Fibroblast of lung (primary cell): Measurements from ENCODE around the gene SLF2. TPM values are rescaled to one million over a fixed set of nuclear protein-coding genes. Genes with fewer than 3 reads are reported as not detected.

Experiments used
- DNase-seq, 2 donors: peaks; one replicate each; pipeline versions ENCODE4 v3.0.0 to v3.0.0-alpha.2; 2010; ENCODE audit warnings: low read depth in 2 of 2
- H2AFZ ChIP-seq: 2 replicates; pipeline ENCODE4 v1.5.1; 2012; ENCODE audit warnings: low read length, control low read depth, inconsistent platforms
- H3K27ac ChIP-seq: 2 replicates; pipeline ENCODE4 v1.5.1; 2011; ENCODE audit warnings: low read length, control low read depth; ENCODE audit not compliant: insufficient read depth
- H3K27me3 ChIP-seq: 2 replicates; pipeline ENCODE4 v1.5.1; 2011; ENCODE audit warnings: mild to moderate bottlenecking, low read length; ENCODE audit not compliant: control insufficient read depth, insufficient read depth
- H3K36me3 ChIP-seq: 2 replicates; pipeline ENCODE4 v1.5.1; 2011; ENCODE audit warnings: low read length; ENCODE audit not compliant: control insufficient read depth, insufficient read depth
- H3K4me1 ChIP-seq: 2 replicates; pipeline ENCODE4 v1.5.1; 2011; ENCODE audit warnings: low read length; ENCODE audit not compliant: control insufficient read depth, insufficient read depth; ENCODE audit errors: extremely low read depth
- H3K4me2 ChIP-seq: 2 replicates; pipeline ENCODE4 v1.5.1; 2011; ENCODE audit warnings: low read length, control low read depth; ENCODE audit not compliant: insufficient read depth; ENCODE audit errors: extremely low read depth
- H3K4me3 ChIP-seq, 4 experiments: fragments of 200-600 bp in 1 of 4; sonication (generic) in 1 of 4; replicated peaks in 1 of 4; 2 replicates each; pipeline ENCODE4 v1.5.1; 2011 to 2016; ENCODE audit warnings: low read length in 4 of 4, low read depth in 3 of 4, mild to moderate bottlenecking in 3 of 4, control low read depth in 2 of 4, inconsistent platforms in 1 of 4, mixed read lengths in 1 of 4; ENCODE audit not compliant: insufficient read depth in 1 of 4; ENCODE audit errors: control extremely low read depth in 1 of 4
- H3K79me2 ChIP-seq: 2 replicates; pipeline ENCODE4 v1.5.1; 2012; ENCODE audit warnings: mild to moderate bottlenecking, low read length, inconsistent platforms; ENCODE audit not compliant: control insufficient read depth, insufficient read depth
- H3K9ac ChIP-seq: 2 replicates; pipeline ENCODE4 v1.5.1; 2011; ENCODE audit warnings: mild to moderate bottlenecking, low read length, control low read depth; ENCODE audit not compliant: insufficient read depth
- H3K9me3 ChIP-seq: 2 replicates; pipeline ENCODE4 v1.5.1; 2012; ENCODE audit warnings: low read depth, low read length; ENCODE audit not compliant: control insufficient read depth, insufficient read depth
- H4K20me1 ChIP-seq: 2 replicates; pipeline ENCODE4 v1.5.1; 2011; ENCODE audit warnings: low read length; ENCODE audit not compliant: control insufficient read depth, insufficient read depth; ENCODE audit errors: extremely low read depth
- EZH2 ChIP-seq: IDR thresholded peaks from 2 replicates; pipeline ENCODE4 v1.5.1; 2012; ENCODE audit warnings: low read length, control low read depth, mild to moderate bottlenecking; ENCODE audit errors: missing control alignments
- polyA plus RNA-seq, 2 donors: library from polyadenylated mRNA; depleted of rRNA in 1 of 2; stranded (reverse) in 1 of 2; unstranded in 1 of 2; fragments of >200 nt; gene quantifications; 2 replicates each; pipeline ENCODE4 v1.2.1, GENCODE V29; 2011 to 2012; ENCODE audit warnings: missing spikeins in 1 of 2
- total RNA-seq: library from RNA; depleted of rRNA; stranded (reverse); fragments of >200 nt; gene quantifications from 2 replicates; pipeline ENCODE4 v1.2.1, GENCODE V29; 2014
- TF ChIP-seq, protein P1 (sequence below), 2 donors: IDR thresholded peaks in 1 of 2; conservative IDR thresholded peaks in 1 of 2; 1 replicate in 1 of 2; 2 replicates in 1 of 2; pipeline ENCODE4 v1.5.1; 2011 to 2012; ENCODE audit warnings: low read length in 2 of 2, control low read depth in 1 of 2, inconsistent platforms in 1 of 2, low read depth in 1 of 2, mild to moderate bottlenecking in 1 of 2

Gene SLF2
- total and polyA plus RNA-seq, 2 donors (not counting 1 experiment from before 2014, with no cell fraction given): 16.6 to 32.5 TPM

- DNase-seq: no peak
- H3K4me2 ChIP-seq: no peak overlapping the region
- H3K4me1 ChIP-seq: no peaks in the 10 kb centered on the region
- no peak overlapping the region for H3K27ac ChIP-seq
- no peaks in the 10 kb centered on the region for H3K79me2 ChIP-seq
- H3K9me3 ChIP-seq: no peaks in the 10 kb centered on the region
- H3K4me3 ChIP-seq: no peak overlapping the region
- H4K20me1 ChIP-seq: no peaks in the 10 kb centered on the region
- peaks cover 22% of the 10 kb centered on the region for H3K27me3 ChIP-seq
- no peak overlapping the region for H2AFZ ChIP-seq
- TF ChIP-seq EZH2: peak; percentile 39
- TF ChIP-seq, protein P1, sequence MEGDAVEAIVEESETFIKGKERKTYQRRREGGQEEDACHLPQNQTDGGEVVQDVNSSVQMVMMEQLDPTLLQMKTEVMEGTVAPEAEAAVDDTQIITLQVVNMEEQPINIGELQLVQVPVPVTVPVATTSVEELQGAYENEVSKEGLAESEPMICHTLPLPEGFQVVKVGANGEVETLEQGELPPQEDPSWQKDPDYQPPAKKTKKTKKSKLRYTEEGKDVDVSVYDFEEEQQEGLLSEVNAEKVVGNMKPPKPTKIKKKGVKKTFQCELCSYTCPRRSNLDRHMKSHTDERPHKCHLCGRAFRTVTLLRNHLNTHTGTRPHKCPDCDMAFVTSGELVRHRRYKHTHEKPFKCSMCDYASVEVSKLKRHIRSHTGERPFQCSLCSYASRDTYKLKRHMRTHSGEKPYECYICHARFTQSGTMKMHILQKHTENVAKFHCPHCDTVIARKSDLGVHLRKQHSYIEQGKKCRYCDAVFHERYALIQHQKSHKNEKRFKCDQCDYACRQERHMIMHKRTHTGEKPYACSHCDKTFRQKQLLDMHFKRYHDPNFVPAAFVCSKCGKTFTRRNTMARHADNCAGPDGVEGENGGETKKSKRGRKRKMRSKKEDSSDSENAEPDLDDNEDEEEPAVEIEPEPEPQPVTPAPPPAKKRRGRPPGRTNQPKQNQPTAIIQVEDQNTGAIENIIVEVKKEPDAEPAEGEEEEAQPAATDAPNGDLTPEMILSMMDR (conservative IDR thresholded peaks at IDR 0.05 in 1 of 2, IDR thresholded peaks at IDR 0.05 in 1 of 2; ENCODE audit: low read depth in 1 of 2, low read length in 2 of 2): no peak
- no peaks in the 10 kb centered on the region for H3K36me3 ChIP-seq
- no peak overlapping the region for H3K9ac ChIP-seq
Measured at GRCh38 chr10:100866575-100867098, 46.1 kb upstream of the SLF2 start.

DNA sequence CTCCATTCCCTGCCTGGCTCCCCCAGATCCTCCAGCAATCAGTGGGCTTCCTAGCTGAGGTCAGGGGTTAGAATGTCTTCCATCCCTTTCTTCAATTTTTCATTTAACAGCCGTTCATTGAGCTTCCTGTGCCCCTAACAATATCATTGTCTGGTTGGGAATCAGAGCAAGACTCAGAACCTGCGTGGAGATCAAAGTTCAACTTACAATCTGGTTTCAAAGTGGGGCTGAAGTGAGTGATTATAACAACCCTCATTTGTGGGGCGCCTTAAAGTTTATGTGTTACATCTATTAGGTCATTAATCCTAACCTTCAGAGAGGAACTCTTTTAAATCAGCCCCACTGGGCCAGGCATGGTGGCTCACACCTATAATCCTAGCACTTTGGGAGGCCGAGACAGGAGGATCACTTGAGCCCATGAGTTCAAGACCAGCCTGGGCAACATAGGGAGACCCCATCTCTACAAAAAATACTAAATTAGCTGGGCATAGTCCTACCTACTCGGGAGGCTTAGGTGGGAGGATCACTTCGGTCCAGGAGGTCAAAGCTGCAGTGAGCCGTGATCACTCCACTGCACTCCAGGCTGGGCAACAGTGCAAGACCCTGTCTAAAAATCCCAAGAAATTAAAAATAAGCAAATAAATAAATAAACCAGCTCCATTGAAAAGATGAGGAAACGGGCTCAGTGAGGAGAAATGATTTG is 45.4 kb upstream of the SLF2 start:
- H2AFZ ChIP-seq: no peak overlapping the region
- no peak overlapping the region for H3K4me3 ChIP-seq
- H3K79me2 ChIP-seq: no peaks in the 10 kb centered on the region
- H3K27ac ChIP-seq: no peak overlapping the region
- no peak for DNase-seq
- no peaks in the 10 kb centered on the region for H3K9me3 ChIP-seq
- peaks cover 22% of the 10 kb centered on the region for H3K27me3 ChIP-seq
- H4K20me1 ChIP-seq: no peaks in the 10 kb centered on the region
- H3K4me2 ChIP-seq: no peak overlapping the region
- H3K36me3 ChIP-seq: no peaks in the 10 kb centered on the region
- H3K9ac ChIP-seq: no peak overlapping the region
- H3K4me1 ChIP-seq: no peaks in the 10 kb centered on the region
- TF ChIP-seq, protein P1 (conservative IDR thresholded peaks at IDR 0.05 in 1 of 2, IDR thresholded peaks at IDR 0.05 in 1 of 2; ENCODE audit: low read depth in 1 of 2, low read length in 2 of 2): no peak
- peak; percentile 23 for TF ChIP-seq EZH2

- no peak overlapping the region for H3K4me3 ChIP-seq
- no peaks in the 10 kb centered on the region for H3K79me2 ChIP-seq
- H3K27me3 ChIP-seq: peaks cover 22% of the 10 kb centered on the region
- H4K20me1 ChIP-seq: no peaks in the 10 kb centered on the region
- no peak for DNase-seq
- H2AFZ ChIP-seq: no peak overlapping the region
- H3K9me3 ChIP-seq: no peaks in the 10 kb centered on the region
- TF ChIP-seq EZH2: no peak
- TF ChIP-seq, protein P1 (conservative IDR thresholded peaks at IDR 0.05 in 1 of 2, IDR thresholded peaks at IDR 0.05 in 1 of 2; ENCODE audit: low read depth in 1 of 2, low read length in 2 of 2): no peak
- no peak overlapping the region for H3K9ac ChIP-seq
- H3K36me3 ChIP-seq: no peaks in the 10 kb centered on the region
- H3K27ac ChIP-seq: no peak overlapping the region
- H3K4me2 ChIP-seq: no peak overlapping the region
- no peaks in the 10 kb centered on the region for H3K4me1 ChIP-seq
Measured at GRCh38 chr10:100868382-100868781, 44.4 kb upstream of the SLF2 start.
